GM21526 (cell line): ENCODE data around the gene PM20D2.

Experiments used
- ATAC-seq: cut with Tn5 transposase; IDR thresholded peaks from one replicate; pipeline ENCODE4 v1.9.1; 2021; ENCODE audit warnings: moderate library complexity; ENCODE audit not compliant: unreplicated experiment, low FRiP score

PM20D2 gene

DNA sequence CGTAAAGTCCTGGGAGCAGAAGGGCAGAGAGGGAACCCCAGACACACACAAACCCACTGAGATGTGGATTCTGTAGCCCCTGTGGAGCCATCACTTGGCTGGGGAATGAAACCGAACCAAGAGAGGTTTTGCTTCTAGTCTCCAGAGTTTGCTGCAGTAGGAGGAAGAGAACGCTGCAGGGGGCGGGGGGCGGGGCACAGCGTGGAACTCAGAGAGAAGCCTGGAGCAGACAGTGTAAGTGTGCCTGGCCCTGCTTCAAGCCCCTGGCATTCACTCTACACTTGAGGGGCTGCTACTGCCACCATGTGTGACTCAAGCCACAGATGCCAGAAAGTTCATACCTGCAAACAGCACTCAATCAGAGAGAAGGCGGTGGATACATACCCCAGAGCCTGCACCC, 52.4 kb downstream of the PM20D2 start:
- no peak for ATAC-seq

DNA sequence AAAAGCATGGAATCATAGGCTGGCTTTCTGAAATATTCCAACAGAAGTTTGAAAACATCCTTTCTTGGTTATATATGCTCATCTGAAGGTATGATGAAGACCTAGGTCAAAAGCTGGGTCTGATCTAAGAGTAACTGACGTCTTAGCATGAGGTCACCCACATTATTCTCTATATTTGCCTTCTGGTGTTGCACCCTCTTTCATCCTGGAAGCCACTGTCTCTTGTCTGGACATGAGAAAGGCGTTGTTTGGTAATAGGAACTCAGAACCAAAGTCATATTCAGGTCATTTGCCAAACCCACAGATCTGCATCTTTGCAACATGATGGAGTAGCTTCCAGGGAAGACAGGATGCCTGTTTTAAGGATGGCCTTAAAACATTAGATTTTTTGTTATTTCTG, 53.7 kb downstream of the PM20D2 start:
- ATAC-seq, result no peak

DNA sequence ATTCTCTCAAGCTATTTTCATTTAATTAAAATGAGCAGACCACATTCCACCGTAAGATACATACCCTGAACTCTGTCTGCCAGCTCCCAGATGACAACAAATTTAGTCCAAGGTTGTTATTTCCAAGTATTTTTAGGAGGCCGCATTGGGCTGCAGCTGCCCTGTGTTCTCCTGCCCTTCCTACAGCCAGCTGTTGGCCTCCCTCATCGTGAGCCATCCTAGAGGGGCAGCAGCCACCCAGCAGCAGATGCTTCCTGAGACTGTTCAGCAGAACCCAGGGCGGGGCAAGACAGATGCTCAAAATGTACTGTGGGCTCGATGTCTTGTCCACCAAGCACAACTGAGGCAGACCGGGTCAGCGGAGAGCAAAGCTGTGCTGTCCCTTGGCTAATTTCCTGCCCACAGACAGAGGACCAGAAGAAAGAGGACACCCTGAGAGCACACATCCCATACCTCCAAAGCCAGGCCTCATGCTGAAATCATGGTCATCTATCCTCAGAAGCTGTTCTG, 54.9 kb downstream of the PM20D2 start:
- ATAC-seq, result no peak

- ATAC-seq, result no peak
Measured at GRCh38 chr6:89204096-89204495, 58.2 kb downstream of the PM20D2 start.

GRCh38 chr6:89205819-89206218, 60.0 kb downstream of the PM20D2 start:
- ATAC-seq, result no peak

- ATAC-seq, result no peak
Measured at GRCh38 chr6:89208551-89208950, 62.7 kb downstream of the PM20D2 start.

- ATAC-seq, result no peak
Measured at GRCh38 chr6:89209457-89209856, 63.6 kb downstream of the PM20D2 start.

- ATAC-seq, result no peak
Measured at GRCh38 chr6:89212472-89212871, 66.6 kb downstream of the PM20D2 start.

DNA sequence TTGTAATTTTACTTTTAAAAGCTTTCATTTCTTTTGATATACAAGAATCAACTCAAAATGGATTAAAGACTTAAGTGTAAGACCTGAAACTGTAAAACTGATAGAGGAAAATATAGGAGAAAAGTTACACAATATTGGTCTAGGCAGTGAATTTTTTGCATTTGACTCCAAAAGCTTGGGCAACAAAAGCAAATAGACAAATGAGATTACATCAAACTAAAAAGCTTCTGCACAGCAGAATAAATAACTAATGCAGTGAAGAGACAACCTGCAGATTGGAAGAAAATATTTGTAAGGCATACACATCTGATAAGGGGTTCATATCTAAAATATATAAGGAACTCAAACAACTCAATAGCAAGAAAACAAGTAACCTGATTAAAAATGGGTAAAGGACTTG, 68.3 kb downstream of the PM20D2 start:
- ATAC-seq, result no peak
